Epithelial cell of esophagus (primary cell): ENCODE data around the gene EHBP1L1.

Source experiments
- DNase-seq: peaks from one replicate; pipeline ENCODE4 v3.0.0; 2010; ENCODE audit warnings: low read depth
- H3K4me3 ChIP-seq: 2 replicates; pipeline ENCODE4 v1.5.1; 2011; ENCODE audit warnings: mild to moderate bottlenecking, low read length, control low read depth
- CTCF ChIP-seq: IDR thresholded peaks from 2 replicates; pipeline ENCODE4 v1.5.1; 2011; ENCODE audit warnings: low read depth, mild to moderate bottlenecking, low read length, control low read depth, inconsistent platforms; ENCODE audit not compliant: insufficient read depth; ENCODE audit errors: missing control alignments

Gene EHBP1L1

GRCh38 chr11:65593518-65594414 is 17.9 kb downstream of the EHBP1L1 start:
- no peak for DNase-seq

GRCh38 chr11:65595131-65595530 is 19.3 kb downstream of the EHBP1L1 start:
- no peak for TF ChIP-seq CTCF
- no peak overlapping the region for H3K4me3 ChIP-seq
- DNase-seq, result no peak

More at GRCh38 chr11:65593518-65594414, 17.9 kb downstream of the EHBP1L1 start:
- peak; percentile 63 for TF ChIP-seq CTCF
- H3K4me3 ChIP-seq, result no peak overlapping the region

GRCh38 chr11:65595543-65596281 is 19.9 kb downstream of the EHBP1L1 start, which contains the start of gene KCNK7:
KCNK7 (minus strand) TSS chr11:65595800; CDS start chr11:65595772, 28 bp downstream.
- H3K4me3 ChIP-seq, result no peak within 1 kb of the TSS
- TF ChIP-seq CTCF, result no peak
- no peak for DNase-seq

- no peak for TF ChIP-seq CTCF
- no peak overlapping the region for H3K4me3 ChIP-seq
- DNase-seq, result no peak
Measured at GRCh38 chr11:65596520-65596919, 20.7 kb downstream of the EHBP1L1 start.

- no peak for TF ChIP-seq CTCF
- no peak overlapping the region for H3K4me3 ChIP-seq
- no peak for DNase-seq
Measured at GRCh38 chr11:65598258-65598699, 22.4 kb downstream of the EHBP1L1 start.

GRCh38 chr11:65599216-65599954 is 23.5 kb downstream of the EHBP1L1 start:
- no peak for DNase-seq
- no peak for TF ChIP-seq CTCF
- no peak overlapping the region for H3K4me3 ChIP-seq
